Small intestine (tissue), 7 donors: Measurements from ENCODE around the gene GDPD5. TPM values are rescaled to one million over a fixed set of nuclear protein-coding genes. Genes with fewer than 3 reads are reported as not detected.

Experiments
- DNase-seq, 2 donors: peaks; one replicate each; pipeline versions ENCODE4 v3.0.0 to v3.0.0-alpha.2; 2013
- FAIRE-seq: peaks from 2 replicates; lab custom pipeline; 2012; peaks lifted over from hg19 to GRCh38; lab: Jason Lieb, UNC
- H3K27ac ChIP-seq, 3 donors: one replicate each; pipeline ENCODE4 v1.5.1; 2013; ENCODE audit warnings: low read length in 2 of 3, mild to moderate bottlenecking in 2 of 3, control low read depth in 1 of 3, inconsistent platforms in 1 of 3, low read depth in 1 of 3, moderate library complexity in 1 of 3
- H3K27me3 ChIP-seq, 3 donors: one replicate each; pipeline ENCODE4 v1.6.1; 2013; ENCODE audit warnings: low read length in 3 of 3, inconsistent platforms in 1 of 3; ENCODE audit not compliant: control insufficient read depth in 3 of 3, insufficient read depth in 3 of 3
- H3K36me3 ChIP-seq, 3 donors: one replicate each; pipeline ENCODE4 v1.6.1; 2013; ENCODE audit warnings: low read length in 3 of 3, inconsistent platforms in 1 of 3, low read depth in 1 of 3, mild to moderate bottlenecking in 1 of 3, moderate library complexity in 1 of 3; ENCODE audit not compliant: control insufficient read depth in 3 of 3, insufficient read depth in 2 of 3
- H3K4me1 ChIP-seq, 3 donors: one replicate each; pipeline ENCODE4 v1.6.1; 2013; ENCODE audit warnings: low read length in 2 of 3, inconsistent platforms in 1 of 3, low read depth in 1 of 3, mild to moderate bottlenecking in 1 of 3, moderate library complexity in 1 of 3; ENCODE audit not compliant: control insufficient read depth in 3 of 3, insufficient read depth in 2 of 3
- H3K4me3 ChIP-seq, 3 donors: one replicate each; pipeline ENCODE4 v1.5.1; 2013; ENCODE audit warnings: low read length in 3 of 3, control low read depth in 1 of 3, inconsistent platforms in 1 of 3, low read depth in 1 of 3, mild to moderate bottlenecking in 1 of 3, moderate library complexity in 1 of 3
- H3K9me3 ChIP-seq, 2 donors: one replicate each; pipeline ENCODE4 v1.6.1; 2013; ENCODE audit warnings: low read depth in 1 of 2, low read length in 1 of 2; ENCODE audit not compliant: control insufficient read depth in 2 of 2, insufficient read depth in 1 of 2
- WGBS, 3 donors: extraction: QIAGEN DNeasy Blood & Tissue Kit; methylation state at CpG; one replicate each; pipeline ENCODE4 v1.1.7; 2013; 5-methylcytosine and 5-hydroxymethylcytosine counted together
- polyA plus RNA-seq, 4 donors: library from polyadenylated mRNA; stranded (reverse) in 3 of 4; unstranded in 1 of 4; fragments of 200-250 nt in 3 of 4; fragments of 120-200 nt in 1 of 4; gene quantifications; one replicate each; pipeline versions ENCODE4 v1.2.1 to v1.2.3, GENCODE V29; 2013
- donor health status: healthy with polysubstance abuse.
- donor health status: control.
- donor health status: control.
- donor health status: Bipolar disorder and iron deficiency.
- donor health status: healthy.

GDPD5 gene
- polyA plus RNA-seq, 4 donors: 1.1 to 82.7 (median 6.1) TPM

GRCh38 chr11:75562048-75562835 lies 36.5 kb upstream of the GDPD5 start, which contains the start of gene SERPINH1:
SERPINH1 (plus strand) TSS chr11:75562253; CDS start chr11:75566350, 4,097 bp downstream.
- Histone ChIP-seq H3K9me3 (no peaks in the 10 kb centered on the region), H3K27ac (peak within 1 kb of the TSS; percentile 81 to 99 (median 98)), H3K4me3 (peak within 1 kb of the TSS; percentile 77 to 99 (median 86)), H3K27me3 (no peaks in the 10 kb centered on the region), H3K36me3 (peaks cover 0 to 40% (median 0%) of the 10 kb centered on the region in 3 donors), H3K4me1 (peaks cover 0 to 61% (median 5%) of the 10 kb centered on the region in 3 donors)
- peak; percentile 90 to 92 for DNase-seq
- 0% methylated on average over 51 of the region's 51 CpGs for WGBS, 3 donors
- no peak for FAIRE-seq

- FAIRE-seq (no peak), DNase-seq (no peak)
- no peaks in the 10 kb centered on the region for H3K27me3 ChIP-seq
- no peaks in the 10 kb centered on the region for H3K9me3 ChIP-seq
- WGBS, 3 donors: 18 to 20% (median 20%) methylated on average over 19 to 21 of the region's 21 CpGs
- H3K4me1 ChIP-seq: peaks cover 0 to 61% (median 5%) of the 10 kb centered on the region in 3 donors
- H3K36me3 ChIP-seq: peaks cover 0 to 33% (median 0%) of the 10 kb centered on the region in 3 donors
- H3K27ac ChIP-seq: peak overlapping the region; percentile 32 to 99 (median 98)
- H3K4me3 ChIP-seq: peak overlapping the region; percentile 77 to 99 (median 86)
These were observed 35.8 kb upstream of the GDPD5 start for GRCh38 chr11:75561426-75562047.

- peaks cover 0 to 24% (median 0%) of the 10 kb centered on the region in 3 donors for H3K36me3 ChIP-seq
- H3K4me1 ChIP-seq: peaks cover 0 to 58% (median 5%) of the 10 kb centered on the region in 3 donors
- FAIRE-seq (no peak), DNase-seq (no peak)
- H3K27me3 ChIP-seq: no peaks in the 10 kb centered on the region
- H3K4me3 ChIP-seq: no peak overlapping the region
- WGBS, 3 donors: 74 to 83% (median 75%) methylated on average over 1 of the region's 1 CpG
- no peaks in the 10 kb centered on the region for H3K9me3 ChIP-seq
- H3K27ac ChIP-seq: no peak overlapping the region
These were observed 34.9 kb upstream of the GDPD5 start for GRCh38 chr11:75560644-75561043.

DNA sequence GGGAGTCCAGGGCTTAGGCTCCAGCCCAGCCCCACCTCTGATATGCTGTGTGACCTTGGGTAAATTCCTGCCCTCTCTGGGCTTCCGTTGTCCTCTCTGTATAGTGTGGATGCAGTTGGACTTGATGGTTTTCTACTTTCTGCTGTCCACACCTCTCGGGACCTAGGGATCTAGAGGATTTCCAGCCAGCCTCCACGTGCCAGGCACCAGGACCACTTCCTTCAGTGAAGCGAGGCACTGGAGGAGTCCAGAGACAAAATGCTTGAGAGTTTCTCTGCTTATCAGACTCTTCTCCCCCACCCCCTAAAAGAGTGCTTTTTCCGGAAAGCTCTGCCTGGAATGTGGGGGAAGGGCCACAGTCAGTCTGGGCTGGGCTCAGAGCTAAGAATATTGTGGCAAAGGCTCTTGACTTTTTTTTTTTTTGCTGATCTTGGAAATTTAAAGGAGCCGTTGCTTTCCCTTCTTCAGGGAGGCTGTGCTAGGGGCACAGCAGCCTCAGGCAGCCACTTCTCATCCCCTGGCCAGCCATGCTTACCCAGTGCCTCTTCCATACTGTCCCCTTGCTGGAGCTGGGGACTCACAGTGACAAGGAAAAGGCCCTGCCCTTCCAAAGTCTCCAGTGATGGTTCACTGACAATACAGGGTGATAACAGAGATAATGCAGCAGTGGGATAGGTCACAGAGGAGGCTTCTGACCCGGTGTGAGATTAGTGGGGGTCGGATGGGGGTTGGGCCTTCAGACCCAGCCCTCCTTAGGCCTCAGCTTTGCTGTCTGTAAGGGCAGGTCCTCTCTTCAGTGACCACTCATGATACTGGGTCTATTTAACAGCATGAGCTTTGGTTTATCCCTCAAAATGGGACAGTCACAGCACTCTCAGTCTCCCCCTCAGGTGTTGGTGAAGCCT lies 33.5 kb upstream of the GDPD5 start:
- no peak overlapping the region for H3K4me3 ChIP-seq
- FAIRE-seq: no peak
- peak overlapping the region; percentile 13 to 88 (median 68) for H3K27ac ChIP-seq
- H3K9me3 ChIP-seq: no peaks in the 10 kb centered on the region
- H3K27me3 ChIP-seq: no peaks in the 10 kb centered on the region
- H3K4me1 ChIP-seq: peaks cover 0 to 49% (median 5%) of the 10 kb centered on the region in 3 donors
- peak in 1 of 2 donors; percentile 69 for DNase-seq
- 28 to 33% (median 30%) methylated on average over 8 of the region's 8 CpGs for WGBS, 3 donors
- peaks cover 0 to 10% (median 0%) of the 10 kb centered on the region in 3 donors for H3K36me3 ChIP-seq

- H3K27me3 ChIP-seq: no peaks in the 10 kb centered on the region
- no peak for DNase-seq
- no peak overlapping the region for H3K4me3 ChIP-seq
- FAIRE-seq: no peak
- no peaks in the 10 kb centered on the region for H3K9me3 ChIP-seq
- peaks cover 0 to 41% (median 2%) of the 10 kb centered on the region in 3 donors for H3K4me1 ChIP-seq
- H3K36me3 ChIP-seq: no peaks in the 10 kb centered on the region
- 58 to 87% (median 79%) methylated on average over 16 to 17 of the region's 17 CpGs for WGBS, 3 donors
- H3K27ac ChIP-seq: peak overlapping the region in 2 of 3 donors; percentile 68 to 88
These were observed 32.1 kb upstream of the GDPD5 start for GRCh38 chr11:75557666-75558494.

DNA sequence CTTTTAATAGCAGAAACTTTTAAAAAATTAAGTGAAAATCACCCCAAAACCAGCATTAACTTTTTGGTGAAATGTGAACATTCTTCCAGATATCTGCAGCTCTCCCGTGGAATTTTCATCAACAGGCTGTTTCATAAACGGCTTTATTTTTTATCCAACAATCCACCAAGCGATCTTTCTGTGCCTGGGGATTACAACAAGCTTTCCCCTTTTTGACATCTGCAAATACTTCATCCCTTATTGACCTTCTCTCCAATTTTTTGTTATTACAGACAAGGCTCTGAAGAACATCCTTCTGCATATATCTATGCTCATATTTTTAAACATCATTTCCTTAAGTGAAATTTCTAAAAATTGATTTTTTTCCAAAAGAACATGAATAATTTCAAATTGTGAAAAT lies 30.5 kb upstream of the GDPD5 start:
- no peak overlapping the region for H3K4me3 ChIP-seq
- H3K36me3 ChIP-seq: no peaks in the 10 kb centered on the region
- DNase-seq (no peak), FAIRE-seq (no peak)
- WGBS, 3 donors: 76 to 87% (median 86%) methylated on average over 3 of the region's 3 CpGs
- no peak overlapping the region for H3K27ac ChIP-seq
- H3K9me3 ChIP-seq: no peaks in the 10 kb centered on the region
- H3K4me1 ChIP-seq: peaks cover 0 to 36% (median 2%) of the 10 kb centered on the region in 3 donors
- H3K27me3 ChIP-seq: no peaks in the 10 kb centered on the region

GRCh38 chr11:75555079-75555811 lies 29.5 kb upstream of the GDPD5 start:
- H3K36me3 ChIP-seq: no peaks in the 10 kb centered on the region
- WGBS, 3 donors: 87 to 91% (median 90%) methylated on average over 12 of the region's 12 CpGs
- no peak for FAIRE-seq

More at GRCh38 chr11:75555079-75555811, 29.5 kb upstream of the GDPD5 start:
- H3K27me3 ChIP-seq: no peaks in the 10 kb centered on the region
- H3K27ac ChIP-seq: peak overlapping the region in 2 of 3 donors; percentile 59 to 93
- H3K4me1 ChIP-seq: peaks cover 0 to 28% (median 2%) of the 10 kb centered on the region in 3 donors
- DNase-seq: no peak
- H3K4me3 ChIP-seq: no peak overlapping the region
- H3K9me3 ChIP-seq: no peaks in the 10 kb centered on the region
